Caco-2 (cell line): ENCODE results near the gene STT3B. TPM values are rescaled to one million over a fixed set of nuclear protein-coding genes. Genes with fewer than 3 reads are reported as not detected.

Source experiments
- BruUV-seq: library from RNA; stranded (reverse); fragments of 400-500 nt; replicated peaks from 2 replicates; lab custom pipeline; 2021; lab: Mats Ljungman, UMichigan
- CTCF ChIA-PET: fragments of 300-600 bp; sonication (Branson Sonifier 250); formaldehyde crosslinking; loops from one replicate; lab custom pipeline; 2022; ENCODE audit warnings: antibody characterized with exemption; lab: Charles Lee
- POLR2A ChIA-PET: fragments of 300-600 bp; sonication (Branson Sonifier 250); formaldehyde crosslinking; loops from one replicate; lab custom pipeline; 2022; ENCODE audit warnings: antibody characterized with exemption; lab: Charles Lee
- DNase-seq, 2 experiments: peaks; one replicate each; pipeline versions ENCODE4 v3.0.0 to v3.0.0-alpha.2; 2020 to 2022
- H3K27me3 ChIP-seq: replicated peaks from 2 replicates; pipeline ENCODE4 v1.6.0; 2011; ENCODE audit warnings: low read length; ENCODE audit not compliant: control insufficient read depth, insufficient read depth
- H3K36me3 ChIP-seq: 2 replicates; pipeline ENCODE4 v1.5.1; 2011; ENCODE audit warnings: low read length; ENCODE audit not compliant: control insufficient read depth, insufficient read depth
- H3K4me1 ChIP-seq: fragments of 250-450 bp; sonication (Bioruptor Pico); 2 replicates; pipeline ENCODE4 v1.5.1; 2020; ENCODE audit warnings: mild to moderate bottlenecking
- H3K4me3 ChIP-seq: 2 replicates; pipeline ENCODE4 v1.5.1; 2011; ENCODE audit warnings: low read depth, mild to moderate bottlenecking, control low read depth, low read length
- H3K9me3 ChIP-seq: fragments of 250-450 bp; sonication (Bioruptor Pico); 2 replicates; pipeline ENCODE4 v1.5.1; 2020; ENCODE audit warnings: mild to moderate bottlenecking, moderate library complexity
- H3K27ac Mint-ChIP-seq: one replicate; pipeline ENCODE4 v1.8.0; 2022; ENCODE audit warnings: mixed read lengths; ENCODE audit not compliant: unreplicated experiment
- H3K27me3 Mint-ChIP-seq: one replicate; pipeline ENCODE4 v1.8.0; 2022; ENCODE audit warnings: mixed read lengths; ENCODE audit not compliant: insufficient read depth, unreplicated experiment
- H3K36me3 Mint-ChIP-seq: one replicate; pipeline ENCODE4 v1.8.0; 2022; ENCODE audit warnings: mild to moderate bottlenecking, mixed read lengths; ENCODE audit not compliant: insufficient read depth, unreplicated experiment
- H3K4me1 Mint-ChIP-seq: one replicate; pipeline ENCODE4 v1.8.0; 2022; ENCODE audit warnings: low read depth, mixed read lengths; ENCODE audit not compliant: unreplicated experiment
- H3K4me3 Mint-ChIP-seq: one replicate; pipeline ENCODE4 v1.8.0; 2022; ENCODE audit warnings: mild to moderate bottlenecking, moderate library complexity, mixed read lengths; ENCODE audit not compliant: unreplicated experiment
- H3K9me3 Mint-ChIP-seq: one replicate; pipeline ENCODE4 v1.8.0; 2022; ENCODE audit warnings: mixed read lengths; ENCODE audit not compliant: unreplicated experiment
- CTCF ChIP-seq, 2 experiments: fragments of 200-600 bp in 1 of 2; IDR thresholded peaks; 1 replicate in 1 of 2; 2 replicates in 1 of 2; pipeline versions ENCODE4 v1.5.1 to v1.8.0; 2011 to 2022; ENCODE audit warnings: antibody characterized with exemption in 1 of 2, control low read depth in 1 of 2, inconsistent platforms in 1 of 2, low read depth in 1 of 2, low read length in 1 of 2, mild to moderate bottlenecking in 1 of 2, moderate library complexity in 1 of 2; ENCODE audit not compliant: insufficient read depth in 1 of 2, severe bottlenecking in 1 of 2, unreplicated experiment in 1 of 2
- intact Hi-C: fragments of 100-400 bp; cut with micrococcal nuclease; formaldehyde crosslinking; loops from one replicate; pipeline ENCODE4 v1.10.0; 2022; ENCODE audit not compliant: unreplicated experiment
- total RNA-seq: library from RNA; stranded (reverse); gene quantifications from 2 replicates; pipeline ENCODE4 v1.2.3, GENCODE V29; 2022

The STT3B gene
- total RNA-seq, 1 experiment from 2014 or later: 162 TPM

- Mint-ChIP-seq H3K27ac (peak overlapping the region; percentile 98), H3K4me1 (peaks cover 6% of the 10 kb centered on the region), H3K36me3 (peaks cover 14% of the 10 kb centered on the region), H3K27me3 (no peaks in the 10 kb centered on the region), H3K9me3 (no peaks in the 10 kb centered on the region), H3K4me3 (peak overlapping the region; percentile 89)
- Histone ChIP-seq H3K36me3 (no peaks in the 10 kb centered on the region), H3K4me1 (peaks cover 13% of the 10 kb centered on the region), H3K9me3 (no peaks in the 10 kb centered on the region), H3K4me3 (peak overlapping the region; percentile 62), H3K27me3 (no peaks in the 10 kb centered on the region)
- CTCF ChIA-PET: interaction anchor here (0.7 to 0.9 kb wide), 2 partner anchors 79 to 399 kb away, joined by 3 read pairs; no protein-coding TSS in a partner anchor
- intact Hi-C loops: loop anchor here (5.0 to 10.0 kb wide), 2 partner anchors 44 to 597 kb away; no protein-coding TSS in a partner anchor
- DNase-seq: no peak
- TSS peak; percentile 82 for BruUV-seq
- peak in 1 of 2 experiments; percentile 36 for TF ChIP-seq CTCF (IDR thresholded peaks at IDR 0.05; ENCODE audit: insufficient read depth in 1 of 2, low read depth in 1 of 2, low read length in 1 of 2, severe bottlenecking in 1 of 2, unreplicated experiment in 1 of 2)
- POLR2A ChIA-PET: interaction anchor here (0.5 to 2.1 kb wide), 9 partner anchors 14 to 707 kb away, joined by 3 to 13 read pairs (median 3); partner anchors contain the start of gene CMTM8
Measured at GRCh38 chr3:31531452-31531991, 1.2 kb upstream of the STT3B start.

- Mint-ChIP-seq H3K36me3 (peaks cover 14% of the 10 kb centered on the region), H3K4me1 (peaks cover 12% of the 10 kb centered on the region), H3K27ac (peak overlapping the region; percentile 98), H3K4me3 (peak overlapping the region; percentile 89), H3K27me3 (no peaks in the 10 kb centered on the region), H3K9me3 (no peaks in the 10 kb centered on the region)
- no peaks in the 10 kb centered on the region for H3K9me3 ChIP-seq
- peaks cover 19% of the 10 kb centered on the region for H3K4me1 ChIP-seq
- POLR2A ChIA-PET: interaction anchor here (0.5 to 2.1 kb wide), 20 partner anchors 10 to 926 kb away, joined by 3 to 13 read pairs (median 4); partner anchors contain the start of genes CMTM8 and TGFBR2
- DNase-seq: peak; percentile 99
- no peaks in the 10 kb centered on the region for H3K36me3 ChIP-seq
- no TSS peak for BruUV-seq
- CTCF ChIA-PET: interaction anchor here (0.6 to 1.1 kb wide), 5 partner anchors 79 to 450 kb away, joined by 3 to 9 read pairs (median 3); partner anchors contain the start of gene ZNF860
- no peak for TF ChIP-seq CTCF (IDR thresholded peaks at IDR 0.05; ENCODE audit: insufficient read depth in 1 of 2, low read depth in 1 of 2, low read length in 1 of 2, severe bottlenecking in 1 of 2, unreplicated experiment in 1 of 2)
- intact Hi-C loops: loop anchor here (1.0 to 10.0 kb wide), 4 partner anchors 45 to 597 kb away; no protein-coding TSS in a partner anchor
- no peaks in the 10 kb centered on the region for H3K27me3 ChIP-seq
- peak overlapping the region; percentile 97 for H3K4me3 ChIP-seq
Measured at GRCh38 chr3:31531992-31532586, 636 bp upstream of the STT3B start.
